ENCODE results near the gene HCN2.

- TF ChIP-seq CTCF (IDR thresholded peaks at IDR 0.05; ENCODE audit: insufficient read depth, low read depth, low read length) = no peak
- no peak for TF ChIP-seq EZH2 (IDR thresholded peaks at IDR 0.05; ENCODE audit: insufficient read depth, low read length)
Observed at GRCh38 chr19:581399-582111, 8.1 kb upstream of the HCN2 start.
